ENCODE measurements around the gene SGCA.

DNA sequence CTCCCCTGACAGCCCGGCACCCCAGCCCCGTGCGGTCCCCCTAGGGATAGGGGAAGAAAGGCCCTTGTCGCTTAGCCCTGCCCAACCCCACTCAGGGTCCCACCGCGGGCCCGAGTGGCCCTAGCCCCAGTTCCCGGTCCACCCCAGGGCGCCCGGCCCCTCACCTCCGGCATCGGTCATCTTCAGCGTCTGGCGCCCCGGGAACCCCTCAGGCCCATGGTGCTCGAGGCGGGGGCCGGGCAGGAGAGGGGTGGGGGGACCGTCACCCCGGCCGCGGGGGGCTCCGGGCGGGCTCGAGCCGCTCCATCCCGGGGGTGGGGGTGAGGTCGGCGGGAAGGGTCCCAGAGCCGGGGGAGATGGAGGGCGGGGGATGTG lies 36.5 kb upstream of the SGCA start:
- TF ChIP-seq, protein P1, sequence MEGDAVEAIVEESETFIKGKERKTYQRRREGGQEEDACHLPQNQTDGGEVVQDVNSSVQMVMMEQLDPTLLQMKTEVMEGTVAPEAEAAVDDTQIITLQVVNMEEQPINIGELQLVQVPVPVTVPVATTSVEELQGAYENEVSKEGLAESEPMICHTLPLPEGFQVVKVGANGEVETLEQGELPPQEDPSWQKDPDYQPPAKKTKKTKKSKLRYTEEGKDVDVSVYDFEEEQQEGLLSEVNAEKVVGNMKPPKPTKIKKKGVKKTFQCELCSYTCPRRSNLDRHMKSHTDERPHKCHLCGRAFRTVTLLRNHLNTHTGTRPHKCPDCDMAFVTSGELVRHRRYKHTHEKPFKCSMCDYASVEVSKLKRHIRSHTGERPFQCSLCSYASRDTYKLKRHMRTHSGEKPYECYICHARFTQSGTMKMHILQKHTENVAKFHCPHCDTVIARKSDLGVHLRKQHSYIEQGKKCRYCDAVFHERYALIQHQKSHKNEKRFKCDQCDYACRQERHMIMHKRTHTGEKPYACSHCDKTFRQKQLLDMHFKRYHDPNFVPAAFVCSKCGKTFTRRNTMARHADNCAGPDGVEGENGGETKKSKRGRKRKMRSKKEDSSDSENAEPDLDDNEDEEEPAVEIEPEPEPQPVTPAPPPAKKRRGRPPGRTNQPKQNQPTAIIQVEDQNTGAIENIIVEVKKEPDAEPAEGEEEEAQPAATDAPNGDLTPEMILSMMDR (tag by site-specific recombination; IDR thresholded peaks at IDR 0.05), result no peak
- TF ChIP-seq ZNF629 (tag by site-specific recombination; IDR thresholded peaks at IDR 0.05) (no peak), ZNF776 (tag by site-specific recombination; IDR thresholded peaks at IDR 0.05; ENCODE audit: borderline replicate concordance) (no peak), ZNF114 (tag by site-specific recombination; IDR thresholded peaks at IDR 0.05) (no peak), KLF9 (tag by site-specific recombination; IDR thresholded peaks at IDR 0.05; ENCODE audit: low read depth) (no peak), ZNF596 (tag by site-specific recombination; IDR thresholded peaks at IDR 0.05) (no peak), ZNF530 (tag by site-specific recombination; IDR thresholded peaks at IDR 0.05; ENCODE audit: low read depth) (no peak), ZNF211 (tag by site-specific recombination; IDR thresholded peaks at IDR 0.05; ENCODE audit: low read depth) (no peak)
- TF ChIP-seq, protein P2, sequence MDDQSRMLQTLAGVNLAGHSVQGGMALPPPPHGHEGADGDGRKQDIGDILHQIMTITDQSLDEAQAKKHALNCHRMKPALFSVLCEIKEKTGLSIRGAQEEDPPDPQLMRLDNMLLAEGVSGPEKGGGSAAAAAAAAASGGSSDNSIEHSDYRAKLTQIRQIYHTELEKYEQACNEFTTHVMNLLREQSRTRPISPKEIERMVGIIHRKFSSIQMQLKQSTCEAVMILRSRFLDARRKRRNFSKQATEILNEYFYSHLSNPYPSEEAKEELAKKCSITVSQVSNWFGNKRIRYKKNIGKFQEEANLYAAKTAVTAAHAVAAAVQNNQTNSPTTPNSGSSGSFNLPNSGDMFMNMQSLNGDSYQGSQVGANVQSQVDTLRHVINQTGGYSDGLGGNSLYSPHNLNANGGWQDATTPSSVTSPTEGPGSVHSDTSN (CRISPR knock-in tag; IDR thresholded peaks at IDR 0.05), result no peak
